HG03460 (cell line): ENCODE results near the gene SMIM24.
"Not testable (repeated sequence)": the region's sequence is repeated elsewhere in the genome, so short reads cannot be mapped to it uniquely, and the experiment has no call there.

Experiments used
- ATAC-seq: cut with Tn5 transposase; IDR thresholded peaks from one replicate; pipeline ENCODE4 v1.9.1; 2021; ENCODE audit not compliant: unreplicated experiment

Gene SMIM24

GRCh38 chr19:3457528-3458228, 22.6 kb downstream of the SMIM24 start:
- no peak for ATAC-seq

GRCh38 chr19:3456925-3457527, 23.3 kb downstream of the SMIM24 start:
- ATAC-seq = no peak

DNA sequence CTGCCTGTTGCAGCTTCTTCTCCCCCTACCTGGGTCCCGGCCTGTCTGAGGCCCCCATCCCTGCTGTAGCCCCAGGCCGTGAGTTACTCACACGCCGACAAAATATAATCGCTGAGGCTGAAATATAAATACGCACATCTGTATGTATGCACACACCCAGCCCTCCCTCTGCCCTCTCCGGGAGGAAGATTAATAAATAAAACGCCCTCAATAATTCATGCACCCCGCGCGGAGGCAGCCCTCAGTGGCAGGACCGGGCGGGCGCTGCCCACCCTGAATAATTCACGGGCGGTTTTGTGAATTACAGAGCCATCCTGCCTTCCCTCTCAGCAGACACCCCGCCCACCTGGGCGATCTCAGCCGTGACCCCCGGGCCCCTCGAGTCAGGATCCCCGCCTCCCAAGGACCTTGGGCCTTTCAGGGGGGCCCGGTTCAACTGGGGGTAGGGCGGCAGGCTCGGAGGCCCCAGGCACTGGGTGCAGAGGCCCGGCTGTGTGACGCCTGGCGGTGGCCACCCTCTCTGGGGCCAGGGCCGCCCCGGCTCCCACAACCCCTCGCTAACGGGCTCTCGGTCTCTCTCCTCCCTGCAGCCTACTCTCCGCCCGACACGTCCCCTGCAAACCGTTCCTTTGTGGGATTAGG, 24.2 kb downstream of the SMIM24 start:
- ATAC-seq = no peak

DNA sequence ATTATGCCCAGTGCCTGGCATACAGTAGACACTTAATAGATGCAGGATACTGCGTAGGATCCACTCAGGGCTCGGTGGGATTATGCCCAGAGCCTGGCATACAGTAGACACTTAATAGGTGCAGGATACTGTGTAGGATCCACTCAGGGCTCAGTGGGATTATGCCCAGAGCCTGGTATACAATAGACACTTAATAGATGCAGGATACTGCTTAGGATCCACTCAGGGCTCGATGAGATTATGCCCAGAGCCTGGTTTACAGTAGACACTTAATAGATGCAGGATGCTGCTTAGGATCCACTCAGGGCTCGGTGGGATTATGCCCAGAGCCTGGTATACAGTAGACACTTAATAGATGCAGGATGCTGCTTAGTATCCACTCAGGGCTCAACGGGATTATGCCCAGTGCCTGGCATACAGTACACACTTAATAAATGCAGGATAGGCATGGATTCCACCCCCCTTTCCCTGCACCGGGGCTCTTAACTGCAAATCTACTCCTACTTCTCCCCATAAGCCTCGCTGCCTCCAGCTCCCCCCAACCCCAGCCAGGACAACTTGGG, 24.9 kb downstream of the SMIM24 start:
- no peak for ATAC-seq

- no peak for ATAC-seq
Measured at GRCh38 chr19:3454656-3455392, 25.5 kb downstream of the SMIM24 start.

- no peak for ATAC-seq
Measured at GRCh38 chr19:3453840-3454239, 26.5 kb downstream of the SMIM24 start.

DNA sequence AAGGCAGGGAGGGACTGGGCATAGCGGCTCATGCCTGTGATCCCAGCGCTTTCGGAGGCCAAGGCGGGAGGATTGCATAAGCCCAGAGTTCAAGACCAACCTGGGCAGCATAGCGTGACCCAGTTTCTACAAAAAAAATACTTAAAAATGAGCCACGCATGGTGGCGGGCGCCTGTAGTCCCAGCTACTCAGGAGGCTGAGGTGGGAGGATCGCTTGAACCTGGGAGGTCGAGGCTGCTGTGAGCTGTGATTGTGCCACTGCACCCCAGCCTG, 27.4 kb downstream of the SMIM24 start:
- ATAC-seq = not testable (repeated sequence)

DNA sequence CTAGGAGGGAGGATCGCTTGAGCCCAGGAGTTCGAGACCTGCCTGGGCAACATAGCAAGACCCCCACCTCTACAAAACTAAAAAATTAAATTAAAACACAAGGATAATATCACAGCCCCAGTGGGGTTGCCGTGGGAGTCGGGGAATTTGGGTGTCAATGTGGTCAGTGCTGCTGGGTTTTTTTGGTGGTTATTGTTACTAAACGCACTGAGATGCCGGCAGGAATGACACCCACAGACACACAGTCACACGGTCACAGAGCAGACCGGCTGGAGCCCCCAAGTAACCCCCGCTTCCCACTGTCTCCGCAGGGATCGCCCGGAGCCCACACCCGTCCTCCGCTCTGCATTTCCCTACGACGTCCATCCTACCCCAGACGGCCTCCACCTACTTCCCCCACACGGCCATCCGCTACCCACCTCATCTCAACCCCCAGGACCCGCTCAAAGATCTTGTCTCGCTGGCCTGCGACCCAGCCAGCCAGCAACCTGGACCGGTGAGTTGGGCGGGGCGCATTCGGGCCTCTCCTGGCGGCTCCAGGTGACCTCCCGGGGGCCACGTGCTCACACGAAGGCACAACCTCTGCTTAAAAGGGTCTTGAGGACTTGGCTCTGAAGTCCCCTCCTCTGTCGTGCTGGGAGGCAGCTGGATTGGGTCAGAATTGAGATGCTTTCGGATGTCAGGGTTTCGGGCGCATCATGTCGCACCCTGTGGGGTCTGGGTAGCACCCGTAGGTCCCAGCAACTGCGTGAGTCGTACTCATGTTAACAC, 28.0 kb downstream of the SMIM24 start:
- no peak for ATAC-seq

DNA sequence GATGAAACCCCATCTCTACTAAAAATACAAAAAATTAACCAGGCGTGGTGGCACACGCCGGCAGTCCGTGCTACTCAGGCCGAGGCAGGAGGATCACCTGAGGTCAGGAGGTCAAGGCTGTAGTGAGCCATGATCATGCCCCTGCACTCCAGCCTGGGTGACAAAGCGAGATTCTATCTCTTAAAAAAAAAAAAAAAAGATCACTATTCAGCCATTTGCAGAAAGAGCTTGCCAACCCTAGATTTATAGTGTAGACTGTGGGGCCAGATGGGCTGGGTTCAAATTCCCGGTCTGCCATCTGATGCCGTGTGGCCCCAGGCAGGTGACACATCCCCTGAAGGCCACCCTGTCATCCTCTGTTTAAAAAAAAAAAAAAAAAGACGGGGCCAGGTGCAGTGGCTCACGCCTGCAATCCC, 28.9 kb downstream of the SMIM24 start:
- no peak for ATAC-seq

DNA sequence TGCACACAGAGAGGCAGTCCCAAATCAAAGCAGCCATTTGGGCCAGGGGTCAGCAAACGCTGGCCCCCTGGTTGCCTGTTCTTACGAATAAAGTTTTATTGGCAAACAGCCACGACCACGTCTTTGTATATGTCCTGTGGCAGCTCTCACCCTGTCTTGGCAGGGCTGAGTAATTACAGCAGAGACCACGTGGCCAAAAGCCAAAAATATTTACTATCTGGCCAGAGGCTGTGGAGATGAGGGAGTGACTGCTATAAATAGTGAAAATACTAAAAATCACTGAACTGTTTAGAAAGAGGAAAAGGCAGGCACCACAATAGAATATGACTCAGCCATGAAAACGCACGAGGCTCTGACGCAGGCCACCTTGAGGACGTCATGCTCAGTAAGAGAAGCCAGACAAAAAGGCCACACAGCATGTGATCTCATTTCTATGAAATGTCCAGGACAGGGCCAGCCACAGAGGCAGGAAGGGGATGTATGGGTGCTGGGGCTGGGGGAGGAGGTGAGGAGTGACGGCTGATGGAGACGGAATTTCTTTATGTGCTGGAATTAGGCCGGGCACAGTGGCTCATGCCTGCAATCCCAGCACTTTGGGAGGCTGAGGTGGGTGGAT, 29.4 kb downstream of the SMIM24 start:
- no peak for ATAC-seq

DNA sequence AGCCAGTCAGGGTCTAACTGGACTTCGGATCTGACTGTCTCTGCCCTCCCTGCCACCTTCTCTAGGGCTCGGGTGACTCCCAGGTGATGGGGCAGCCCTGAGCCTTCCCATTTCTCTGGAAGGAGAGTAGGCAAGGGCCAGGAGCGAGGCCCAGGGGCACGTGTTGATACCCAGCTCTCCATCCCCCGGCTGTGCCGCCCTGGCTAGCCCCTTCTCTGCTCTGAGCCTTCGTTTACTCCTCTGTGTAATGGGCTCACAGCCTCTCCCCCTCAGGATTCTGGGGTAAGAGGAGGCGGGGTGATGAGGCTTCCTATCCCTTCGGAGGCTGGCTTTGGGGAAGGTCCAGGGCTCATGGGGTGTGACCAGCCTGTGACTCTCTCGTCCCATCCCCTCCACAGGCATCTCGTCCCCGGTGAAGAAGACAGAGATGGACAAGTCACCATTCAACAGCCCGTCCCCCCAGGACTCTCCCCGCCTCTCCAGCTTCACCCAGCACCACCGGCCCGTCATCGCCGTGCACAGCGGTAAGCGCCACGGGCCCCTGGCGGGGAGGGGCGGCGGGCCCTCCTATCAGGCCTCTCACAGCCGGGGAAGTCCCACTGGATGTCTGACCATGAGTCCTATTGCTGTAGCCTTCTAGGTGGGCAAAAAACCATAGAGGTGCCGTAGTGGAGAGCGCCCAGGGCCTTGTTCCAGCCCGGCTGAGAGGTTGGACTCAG, 31.6 kb downstream of the SMIM24 start:
- no peak for ATAC-seq

- not testable (repeated sequence) for ATAC-seq
Measured at GRCh38 chr19:3446657-3447056, 33.7 kb downstream of the SMIM24 start.

DNA sequence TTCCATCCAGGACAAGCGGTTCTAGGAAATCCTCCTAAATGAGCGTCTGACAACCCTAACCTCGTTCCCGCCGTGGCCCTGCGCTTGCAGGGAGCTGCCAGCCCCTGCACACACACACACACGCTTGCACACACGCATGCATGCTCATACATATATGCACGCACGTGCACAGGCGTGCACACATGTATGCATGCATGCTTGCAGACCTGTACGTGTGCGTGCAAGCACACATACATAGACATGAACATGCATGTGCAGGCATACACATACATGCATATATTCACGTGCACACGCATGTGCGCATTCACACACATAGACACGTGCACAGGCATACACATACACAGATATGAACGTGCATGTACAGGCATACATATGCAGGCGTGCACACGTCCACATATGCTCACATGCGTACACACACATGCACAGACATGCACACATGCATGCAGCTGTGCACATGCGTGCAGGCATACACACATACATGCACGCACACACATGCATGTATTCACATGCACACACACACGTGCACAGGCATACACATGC, 35.6 kb downstream of the SMIM24 start:
- ATAC-seq = no peak

DNA sequence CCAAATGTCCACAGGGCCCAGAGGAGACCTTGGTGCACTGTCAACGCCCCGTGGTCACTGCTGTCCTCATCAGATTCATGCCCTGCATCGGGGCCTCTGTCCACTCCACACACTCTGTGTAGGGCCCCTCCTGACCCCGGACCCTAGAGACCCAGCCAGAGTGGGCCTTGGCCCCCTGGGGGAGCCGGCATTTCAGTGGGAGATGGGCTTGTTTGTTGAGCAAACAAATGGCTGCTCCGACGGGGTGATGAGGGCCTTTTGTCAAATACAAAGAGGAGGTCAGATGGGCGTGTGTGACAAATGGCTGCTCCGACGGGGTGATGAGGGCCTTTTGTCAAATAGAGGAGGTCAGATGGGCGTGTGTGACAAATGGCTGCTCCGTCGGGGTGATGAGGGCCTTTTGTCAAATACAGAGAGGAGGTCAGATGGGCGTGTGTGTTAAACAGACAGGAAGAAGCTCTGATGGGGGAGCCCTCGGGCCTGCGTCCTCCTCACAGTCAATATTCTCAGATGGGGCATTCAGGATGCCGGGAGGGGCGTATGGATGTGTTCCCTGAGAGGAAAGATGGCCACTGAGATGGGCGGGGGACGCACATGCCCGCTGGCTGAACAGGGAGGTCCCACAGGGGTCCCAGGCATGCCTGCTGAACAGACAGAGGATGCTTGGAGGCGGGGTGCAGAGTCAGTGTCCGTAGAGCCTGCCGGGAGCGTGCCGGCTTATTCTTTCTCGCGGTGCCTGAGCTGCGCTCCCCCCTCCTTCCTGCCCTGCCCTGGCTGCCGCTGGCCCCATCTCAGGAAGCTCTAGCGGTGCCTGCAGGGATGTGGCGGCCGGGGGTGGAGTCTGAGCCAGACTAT, 36.3 kb downstream of the SMIM24 start:
- no peak for ATAC-seq

- no peak for ATAC-seq
Measured at GRCh38 chr19:3442487-3443071, 37.7 kb downstream of the SMIM24 start.

- no peak for ATAC-seq
Measured at GRCh38 chr19:3441986-3442329, 38.4 kb downstream of the SMIM24 start.

GRCh38 chr19:3441089-3441985, 39.0 kb downstream of the SMIM24 start:
- ATAC-seq = no peak
